MM.1S (cell line): ENCODE results near the gene CDKN2AIP.

Source experiments
- DNase-seq: peaks from one replicate; pipeline ENCODE4 v3.0.0-alpha.2; 2015
- H2AFZ ChIP-seq: fragments of 300-600 bp; sonication (generic); 2 replicates; pipeline ENCODE4 v1.6.0; 2016; ENCODE audit warnings: antibody characterized with exemption, low read length
- H3F3A ChIP-seq: fragments of 300-600 bp; sonication (generic); 2 replicates; pipeline ENCODE4 v1.6.1; 2016; ENCODE audit warnings: mild to moderate bottlenecking, antibody characterized with exemption, low read length, moderate library complexity, mixed read lengths; ENCODE audit not compliant: insufficient read depth
- H3K27ac ChIP-seq: fragments of 300-600 bp; sonication (generic); 2 replicates; pipeline ENCODE4 v1.5.1; 2016; ENCODE audit warnings: mild to moderate bottlenecking, low read length
- H3K27me3 ChIP-seq: fragments of 300-600 bp; sonication (generic); replicated peaks from 2 replicates; pipeline ENCODE4 v1.6.0; 2016; ENCODE audit warnings: low read length; ENCODE audit not compliant: insufficient read depth
- H3K36me3 ChIP-seq: fragments of 300-600 bp; sonication (generic); replicated peaks from 2 replicates; pipeline ENCODE4 v1.6.1; 2016; ENCODE audit warnings: mild to moderate bottlenecking, low read length, mixed read lengths; ENCODE audit not compliant: insufficient read depth
- H3K4me1 ChIP-seq: fragments of 300-600 bp; sonication (generic); 2 replicates; pipeline ENCODE4 v1.6.1; 2016; ENCODE audit warnings: low read length, mixed read lengths
- H3K4me2 ChIP-seq: fragments of 300-600 bp; sonication (generic); 2 replicates; pipeline ENCODE4 v1.6.0; 2016; ENCODE audit warnings: low read depth, low read length
- H3K4me3 ChIP-seq: fragments of 300-600 bp; sonication (generic); 2 replicates; pipeline ENCODE4 v1.5.1; 2016; ENCODE audit warnings: low read length, mixed read lengths
- H3K79me2 ChIP-seq: fragments of 300-600 bp; sonication (generic); 2 replicates; pipeline ENCODE4 v1.6.1; 2016; ENCODE audit warnings: mixed run types, low read length, mixed read lengths
- H3K9ac ChIP-seq: fragments of 300-600 bp; sonication (generic); 2 replicates; pipeline ENCODE4 v1.6.1; 2016; ENCODE audit warnings: low read length, mixed read lengths
- H3K9me2 ChIP-seq: fragments of 300-600 bp; sonication (generic); replicated peaks from 2 replicates; pipeline ENCODE4 v1.6.1; 2016; ENCODE audit warnings: mild to moderate bottlenecking, low read length, mixed read lengths; ENCODE audit not compliant: insufficient read depth
- H3K9me3 ChIP-seq: fragments of 300-600 bp; sonication (generic); replicated peaks from 2 replicates; pipeline ENCODE4 v1.6.1; 2016; ENCODE audit warnings: mild to moderate bottlenecking, low read length, mixed read lengths; ENCODE audit not compliant: insufficient read depth
- H4K20me1 ChIP-seq: fragments of 300-600 bp; sonication (generic); 2 replicates; pipeline ENCODE4 v1.6.1; 2016; ENCODE audit warnings: mild to moderate bottlenecking, low read length, moderate library complexity, mixed read lengths; ENCODE audit not compliant: insufficient read depth
- CTCF ChIP-seq: fragments of 300-600 bp; sonication (generic); IDR thresholded peaks from 2 replicates; pipeline ENCODE4 v1.5.1; 2016; ENCODE audit warnings: antibody characterized with exemption, low read length, mixed read lengths
- EZH2 ChIP-seq: fragments of 300-600 bp; sonication (generic); optimal IDR thresholded peaks from 2 replicates; pipeline ENCODE3; 2017; ENCODE audit warnings: low read depth, mild to moderate bottlenecking, antibody characterized with exemption, low read length, mixed read lengths
- EZH2phosphoT487 ChIP-seq: fragments of 300-600 bp; sonication (generic); IDR thresholded peaks from 2 replicates; pipeline ENCODE4 v1.6.1; 2018; ENCODE audit warnings: antibody characterized with exemption, low read length

CDKN2AIP gene

GRCh38 chr4:183409483-183409882 lies 35.0 kb upstream of the CDKN2AIP start:
- Histone ChIP-seq H3K79me2 (no peaks in the 10 kb centered on the region), H3K4me2 (no peak overlapping the region), H3K9me3 (no peaks in the 10 kb centered on the region), H2AFZ (no peak overlapping the region), H3K27me3 (no peaks in the 10 kb centered on the region), H3F3A (0 out of 2 replicates have a peak, but pooled peaks cover 3% of the 10 kb centered on the region), H3K9ac (no peak overlapping the region), H3K9me2 (no peaks in the 10 kb centered on the region), H3K36me3 (no peaks in the 10 kb centered on the region), H4K20me1 (no peaks in the 10 kb centered on the region), H3K27ac (no peak overlapping the region), H3K4me1 (no peaks in the 10 kb centered on the region), H3K4me3 (no peak overlapping the region)
- TF ChIP-seq CTCF (no peak), EZH2phosphoT487 (no peak), EZH2 (no peak)
- no peak for DNase-seq

GRCh38 chr4:183409934-183410333 lies 34.5 kb upstream of the CDKN2AIP start:
- H4K20me1 ChIP-seq: no peaks in the 10 kb centered on the region
- H3K36me3 ChIP-seq: no peaks in the 10 kb centered on the region
- 0 out of 2 replicates have a peak, but pooled peaks cover 3% of the 10 kb centered on the region for H3F3A ChIP-seq
- H3K27me3 ChIP-seq: no peaks in the 10 kb centered on the region
- DNase-seq: no peak
- no peaks in the 10 kb centered on the region for H3K9me3 ChIP-seq
- no peak for TF ChIP-seq EZH2phosphoT487
- TF ChIP-seq CTCF: no peak
- no peak for TF ChIP-seq EZH2
- H3K9ac ChIP-seq: no peak overlapping the region
- H2AFZ ChIP-seq: no peak overlapping the region
- H3K4me2 ChIP-seq: no peak overlapping the region
- H3K27ac ChIP-seq: no peak overlapping the region
- H3K9me2 ChIP-seq: no peaks in the 10 kb centered on the region
- no peak overlapping the region for H3K4me3 ChIP-seq
- no peaks in the 10 kb centered on the region for H3K4me1 ChIP-seq
- no peaks in the 10 kb centered on the region for H3K79me2 ChIP-seq

GRCh38 chr4:183411291-183411861 lies 33.1 kb upstream of the CDKN2AIP start:
- Histone ChIP-seq H3K4me3 (no peak overlapping the region), H3K36me3 (no peaks in the 10 kb centered on the region), H3K27me3 (no peaks in the 10 kb centered on the region), H3K9ac (no peak overlapping the region), H2AFZ (no peak overlapping the region), H3K9me3 (no peaks in the 10 kb centered on the region), H3K9me2 (no peaks in the 10 kb centered on the region), H3K4me1 (no peaks in the 10 kb centered on the region), H3K27ac (no peak overlapping the region), H3F3A (0 out of 2 replicates have a peak, but pooled peaks cover 3% of the 10 kb centered on the region), H3K79me2 (no peaks in the 10 kb centered on the region), H3K4me2 (no peak overlapping the region), H4K20me1 (no peaks in the 10 kb centered on the region)
- TF ChIP-seq CTCF (no peak), EZH2 (no peak), EZH2phosphoT487 (no peak)
- DNase-seq: no peak
